Measurements from ENCODE around the gene EDEM1. TPM values are rescaled to one million over a fixed set of nuclear protein-coding genes. Genes with fewer than 3 reads are reported as not detected.

EDEM1 gene
- polyA plus RNA-seq, 1 of the 3 experiments (the other 2 are of a cell fraction): 25.2 TPM

- Histone ChIP-seq H3K4me2 (peak overlapping the region; percentile 42; the same call in 1 of the 2 replicates), H2AFZ (ENCODE audit: low read depth) (peak overlapping the region; percentile 79; the same call in 1 of the 2 replicates), H4K20me1 (ENCODE audit: insufficient read depth) (no peaks in the 10 kb centered on the region), H3K4me1 (ENCODE audit: control insufficient read depth in 1 of 2, insufficient read depth in 2 of 2, low read depth in 1 of 2, low read length in 1 of 2) (peaks cover 0 to 3% of the 10 kb centered on the region in 2 experiments; a peak in 2 of 4 replicates), H3F3A (replicated peaks; ENCODE audit: insufficient read depth) (no peaks in the 10 kb centered on the region), H3K9me2 (no peaks in the 10 kb centered on the region), H3K79me2 (ENCODE audit: insufficient read depth) (no peaks in the 10 kb centered on the region), H3K27ac (ENCODE audit: low read depth in 2 of 2, low read length in 1 of 2) (no peak overlapping the region), H3K36me3 (replicated peaks in 1 of 2; ENCODE audit: control insufficient read depth in 1 of 2, insufficient read depth in 2 of 2, low read length in 1 of 2) (no peaks in the 10 kb centered on the region), H3K9me3 (no peaks in the 10 kb centered on the region), H3K27me3 (ENCODE audit: insufficient read depth) (no peaks in the 10 kb centered on the region), H3K4me3 (ENCODE audit: low read depth in 2 of 2, low read length in 1 of 2) (no peak overlapping the region), H3K9ac (no peak overlapping the region)
- 69% methylated on average over 6 of the region's 6 CpGs for WGBS (ENCODE audit: low lambda C conversion rate)
- ChIA-PET POLR2A (no interaction called here), CTCF (interaction anchor here (0.6 kb wide), 1 partner anchor 728 kb away, joined by 3 read pairs; no protein-coding TSS in a partner anchor)
- no peak for TF ChIP-seq PBX3 (IDR thresholded peaks at IDR 0.05)
- TF ChIP-seq RAD21 (IDR thresholded peaks at IDR 0.05; ENCODE audit: low read length): no peak
- DNase-seq: no peak
These were observed 63.7 kb downstream of the EDEM1 start for GRCh38 chr3:5251196-5251583.

GRCh38 chr3:5252131-5252530 lies 64.6 kb downstream of the EDEM1 start:
- Histone ChIP-seq H3K9me3 (no peaks in the 10 kb centered on the region), H3K4me3 (ENCODE audit: low read depth in 2 of 2, low read length in 1 of 2) (no peak overlapping the region), H3F3A (replicated peaks; ENCODE audit: insufficient read depth) (no peaks in the 10 kb centered on the region), H3K9me2 (no peaks in the 10 kb centered on the region), H3K4me1 (ENCODE audit: control insufficient read depth in 1 of 2, insufficient read depth in 2 of 2, low read depth in 1 of 2, low read length in 1 of 2) (peaks cover 0 to 3% of the 10 kb centered on the region in 2 experiments; a peak in 2 of 4 replicates), H3K27ac (ENCODE audit: low read depth in 2 of 2, low read length in 1 of 2) (no peak overlapping the region), H3K4me2 (no peak overlapping the region), H3K79me2 (ENCODE audit: insufficient read depth) (no peaks in the 10 kb centered on the region), H3K9ac (no peak overlapping the region), H4K20me1 (ENCODE audit: insufficient read depth) (no peaks in the 10 kb centered on the region), H3K27me3 (ENCODE audit: insufficient read depth) (no peaks in the 10 kb centered on the region), H3K36me3 (replicated peaks in 1 of 2; ENCODE audit: control insufficient read depth in 1 of 2, insufficient read depth in 2 of 2, low read length in 1 of 2) (no peaks in the 10 kb centered on the region), H2AFZ (ENCODE audit: low read depth) (no peak overlapping the region)
- POLR2A ChIA-PET: no interaction called here
- TF ChIP-seq CTCF (IDR thresholded peaks at IDR 0.05) (no peak), NRF1 (IDR thresholded peaks at IDR 0.05; ENCODE audit: low read depth, low read length) (no peak), RAD21 (IDR thresholded peaks at IDR 0.05; ENCODE audit: low read length) (no peak), EZH2phosphoT487 (IDR thresholded peaks at IDR 0.05; ENCODE audit: borderline replicate concordance, low read depth) (no peak), RFX5 (IDR thresholded peaks at IDR 0.05; ENCODE audit: low read length) (no peak), POLR2AphosphoS5 (IDR thresholded peaks at IDR 0.05; ENCODE audit: low read depth, low read length) (no peak), USF1 (IDR thresholded peaks at IDR 0.05; ENCODE audit: borderline replicate concordance, low read depth) (no peak), JUND (IDR thresholded peaks at IDR 0.05) (no peak), FOXJ3 (CRISPR knock-in tag; IDR thresholded peaks at IDR 0.05) (no peak), EP300 (IDR thresholded peaks at IDR 0.05; ENCODE audit: borderline replicate concordance in 1 of 2, low read depth in 1 of 2, low read length in 1 of 2) (no peak), SIN3A (IDR thresholded peaks at IDR 0.05; ENCODE audit: borderline replicate concordance, low read depth, low read length) (no peak), NFIC (IDR thresholded peaks at IDR 0.05; ENCODE audit: borderline replicate concordance) (no peak), ELF1 (IDR thresholded peaks at IDR 0.05) (no peak), TEAD4 (IDR thresholded peaks at IDR 0.05; ENCODE audit: borderline replicate concordance, insufficient read depth) (no peak), IRF3 (IDR thresholded peaks at IDR 0.05; ENCODE audit: low read depth, low read length) (no peak), GABPA (IDR thresholded peaks at IDR 0.05; ENCODE audit: low read depth) (no peak), MEF2A (IDR thresholded peaks at IDR 0.05; ENCODE audit: borderline replicate concordance, low read depth) (no peak), FOSL2 (IDR thresholded peaks at IDR 0.05; ENCODE audit: borderline replicate concordance, low read depth) (no peak), GATA2 (CRISPR knock-in tag; IDR thresholded peaks at IDR 0.05) (no peak), RXRA (IDR thresholded peaks at IDR 0.05; ENCODE audit: borderline replicate concordance, low read depth) (no peak)
- CTCF ChIA-PET: interaction anchor here (1.0 kb wide), 1 partner anchor 14 kb away, joined by 3 read pairs; no protein-coding TSS in a partner anchor
- 64% methylated on average over 3 of the region's 3 CpGs for WGBS (ENCODE audit: low lambda C conversion rate)
- DNase-seq: no peak

All from SK-N-SH (cell line).